PC-9 (cell line): ENCODE results near the gene KRTAP4-2. TPM values are rescaled to one million over a fixed set of nuclear protein-coding genes. Genes with fewer than 3 reads are reported as not detected.

Experiments used
- BruUV-seq: library from RNA; stranded (reverse); fragments of 400-500 nt; replicated peaks from 2 replicates; lab custom pipeline; 2021; lab: Mats Ljungman, UMichigan
- CTCF ChIA-PET: fragments of 300-600 bp; sonication (Branson Sonifier 250); formaldehyde crosslinking; loops from one replicate; lab custom pipeline; 2022; ENCODE audit warnings: antibody characterized with exemption; lab: Charles Lee
- POLR2A ChIA-PET: fragments of 300-600 bp; sonication (Branson Sonifier 250); formaldehyde crosslinking; loops from one replicate; lab custom pipeline; 2022; ENCODE audit warnings: antibody characterized with exemption; ENCODE audit not compliant: unreplicated experiment; lab: Charles Lee
- DNase-seq, 2 experiments: peaks; one replicate each; pipeline versions ENCODE4 v3.0.0 to v3.0.0-alpha.2; 2015 to 2022; ENCODE audit warnings: mixed read lengths in 1 of 2
- H2AFZ ChIP-seq: fragments of 200-600 bp; sonication (generic); 2 replicates; pipeline ENCODE4 v1.8.1; 2017; ENCODE audit warnings: antibody characterized with exemption
- H3F3A ChIP-seq: fragments of 200-600 bp; sonication (generic); 2 replicates; pipeline ENCODE4 v1.8.1; 2017; ENCODE audit warnings: antibody characterized with exemption, mild to moderate bottlenecking, low read depth; ENCODE audit not compliant: insufficient read depth
- H3K27ac ChIP-seq: fragments of 200-600 bp; sonication (generic); 2 replicates; pipeline ENCODE4 v1.6.1; 2016; ENCODE audit warnings: mixed run types
- H3K27me3 ChIP-seq: fragments of 200-600 bp; sonication (generic); 2 replicates; pipeline ENCODE4 v1.6.1; 2016; ENCODE audit warnings: low read depth, mixed run types; ENCODE audit not compliant: insufficient read depth
- H3K36me3 ChIP-seq: fragments of 200-600 bp; sonication (generic); 2 replicates; pipeline ENCODE4 v1.6.1; 2016; ENCODE audit warnings: low read depth, mixed run types
- H3K4me1 ChIP-seq: fragments of 200-600 bp; sonication (generic); replicated peaks from 2 replicates; pipeline ENCODE4 v1.6.1; 2016; ENCODE audit warnings: mixed run types; ENCODE audit not compliant: insufficient read depth
- H3K4me2 ChIP-seq: fragments of 200-600 bp; sonication (generic); 2 replicates; pipeline ENCODE4 v1.6.1; 2017; ENCODE audit warnings: mixed run types
- H3K4me3 ChIP-seq: fragments of 200-600 bp; sonication (generic); 2 replicates; pipeline ENCODE4 v1.6.1; 2016; ENCODE audit warnings: mixed run types
- H3K79me2 ChIP-seq: fragments of 200-600 bp; sonication (generic); 2 replicates; pipeline ENCODE4 v1.6.1; 2017; ENCODE audit warnings: low read depth, mixed run types
- H3K9me2 ChIP-seq: fragments of 200-600 bp; sonication (generic); 2 replicates; pipeline ENCODE4 v1.8.1; 2017; ENCODE audit warnings: mild to moderate bottlenecking; ENCODE audit not compliant: insufficient read depth
- H3K9me3 ChIP-seq: fragments of 200-600 bp; sonication (generic); 2 replicates; pipeline ENCODE4 v1.8.1; 2016; ENCODE audit warnings: low read depth; ENCODE audit not compliant: insufficient read depth
- H4K20me1 ChIP-seq: fragments of 200-600 bp; sonication (generic); 2 replicates; pipeline ENCODE4 v1.8.1; 2017; ENCODE audit not compliant: insufficient read depth
- EZH2 ChIP-seq: fragments of 200-600 bp; sonication (generic); IDR thresholded peaks from 2 replicates; pipeline ENCODE4 v1.8.0; 2017; ENCODE audit warnings: antibody characterized with exemption, low read depth
- intact Hi-C: fragments of 100-400 bp; cut with micrococcal nuclease; formaldehyde crosslinking; loops from one replicate; pipeline ENCODE4 v1.10.0; 2022; ENCODE audit not compliant: unreplicated experiment
- total RNA-seq: library from RNA; stranded (reverse); gene quantifications from 2 replicates; pipeline ENCODE4 v1.2.3, GENCODE V29; 2021
- TF ChIP-seq, protein P1 (sequence below): fragments of 200-600 bp; sonication (generic); conservative IDR thresholded peaks from 2 replicates; pipeline ENCODE4 v1.6.1; 2017; ENCODE audit warnings: mixed run types, antibody characterized with exemption, mild to moderate bottlenecking, moderate library complexity

Gene KRTAP4-2
- total RNA-seq, 1 experiment from 2014 or later, result not detected

DNA sequence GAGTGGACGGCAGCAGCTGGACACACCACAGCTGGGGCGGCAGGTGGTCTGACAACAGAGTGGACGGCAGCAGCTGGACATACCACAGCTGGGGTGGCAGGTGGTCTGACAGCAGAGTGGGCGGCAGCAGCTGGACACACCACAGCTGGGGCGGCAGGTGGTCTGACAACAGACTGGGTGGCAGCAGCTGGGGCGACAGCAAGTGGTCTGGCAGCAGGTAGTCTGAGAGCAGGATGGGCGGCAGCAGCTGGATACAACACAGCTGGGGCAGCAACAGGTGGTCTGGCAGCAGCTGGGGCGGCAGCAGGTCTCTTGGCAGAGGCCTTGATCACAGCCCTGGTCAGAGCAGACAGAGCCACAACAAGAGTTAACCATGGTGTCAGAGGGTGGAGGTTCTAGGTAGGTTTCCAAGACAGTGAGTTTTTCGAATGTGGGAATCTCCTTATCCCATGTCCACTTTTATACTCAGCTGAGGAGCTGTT lies 6.5 kb upstream of the KRTAP4-2 start, which contains the start of gene KRTAP4-1:
TSS of gene KRTAP4-1 (minus strand) at position 432 of the 482 bp plus-strand sequence. CDS start at position 375, 57 bp downstream.
- H3F3A ChIP-seq, result 0 out of 2 replicates have a peak, but pooled peaks cover 6% of the 10 kb centered on the region
- no peaks in the 10 kb centered on the region for H3K4me1 ChIP-seq
- H3K9me2 ChIP-seq, result no peaks in the 10 kb centered on the region
- intact Hi-C loops, result no loop called here
- H3K27me3 ChIP-seq, result no peaks in the 10 kb centered on the region
- H3K27ac ChIP-seq, result no peak within 1 kb of the TSS
- POLR2A ChIA-PET, result no interaction called here
- no peaks in the 10 kb centered on the region for H3K79me2 ChIP-seq
- no peak within 1 kb of the TSS for H2AFZ ChIP-seq
- BruUV-seq, result no TSS peak
- no peak within 1 kb of the TSS for H3K4me3 ChIP-seq
- H3K36me3 ChIP-seq, result no peaks in the 10 kb centered on the region
- H3K4me2 ChIP-seq, result no peak within 1 kb of the TSS
- CTCF ChIA-PET, result no interaction called here
- no peak for TF ChIP-seq EZH2
- TF ChIP-seq, protein P1, sequence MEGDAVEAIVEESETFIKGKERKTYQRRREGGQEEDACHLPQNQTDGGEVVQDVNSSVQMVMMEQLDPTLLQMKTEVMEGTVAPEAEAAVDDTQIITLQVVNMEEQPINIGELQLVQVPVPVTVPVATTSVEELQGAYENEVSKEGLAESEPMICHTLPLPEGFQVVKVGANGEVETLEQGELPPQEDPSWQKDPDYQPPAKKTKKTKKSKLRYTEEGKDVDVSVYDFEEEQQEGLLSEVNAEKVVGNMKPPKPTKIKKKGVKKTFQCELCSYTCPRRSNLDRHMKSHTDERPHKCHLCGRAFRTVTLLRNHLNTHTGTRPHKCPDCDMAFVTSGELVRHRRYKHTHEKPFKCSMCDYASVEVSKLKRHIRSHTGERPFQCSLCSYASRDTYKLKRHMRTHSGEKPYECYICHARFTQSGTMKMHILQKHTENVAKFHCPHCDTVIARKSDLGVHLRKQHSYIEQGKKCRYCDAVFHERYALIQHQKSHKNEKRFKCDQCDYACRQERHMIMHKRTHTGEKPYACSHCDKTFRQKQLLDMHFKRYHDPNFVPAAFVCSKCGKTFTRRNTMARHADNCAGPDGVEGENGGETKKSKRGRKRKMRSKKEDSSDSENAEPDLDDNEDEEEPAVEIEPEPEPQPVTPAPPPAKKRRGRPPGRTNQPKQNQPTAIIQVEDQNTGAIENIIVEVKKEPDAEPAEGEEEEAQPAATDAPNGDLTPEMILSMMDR, result no peak
- H3K9me3 ChIP-seq, result no peaks in the 10 kb centered on the region
- DNase-seq, result no peak
- H4K20me1 ChIP-seq, result no peaks in the 10 kb centered on the region

DNA sequence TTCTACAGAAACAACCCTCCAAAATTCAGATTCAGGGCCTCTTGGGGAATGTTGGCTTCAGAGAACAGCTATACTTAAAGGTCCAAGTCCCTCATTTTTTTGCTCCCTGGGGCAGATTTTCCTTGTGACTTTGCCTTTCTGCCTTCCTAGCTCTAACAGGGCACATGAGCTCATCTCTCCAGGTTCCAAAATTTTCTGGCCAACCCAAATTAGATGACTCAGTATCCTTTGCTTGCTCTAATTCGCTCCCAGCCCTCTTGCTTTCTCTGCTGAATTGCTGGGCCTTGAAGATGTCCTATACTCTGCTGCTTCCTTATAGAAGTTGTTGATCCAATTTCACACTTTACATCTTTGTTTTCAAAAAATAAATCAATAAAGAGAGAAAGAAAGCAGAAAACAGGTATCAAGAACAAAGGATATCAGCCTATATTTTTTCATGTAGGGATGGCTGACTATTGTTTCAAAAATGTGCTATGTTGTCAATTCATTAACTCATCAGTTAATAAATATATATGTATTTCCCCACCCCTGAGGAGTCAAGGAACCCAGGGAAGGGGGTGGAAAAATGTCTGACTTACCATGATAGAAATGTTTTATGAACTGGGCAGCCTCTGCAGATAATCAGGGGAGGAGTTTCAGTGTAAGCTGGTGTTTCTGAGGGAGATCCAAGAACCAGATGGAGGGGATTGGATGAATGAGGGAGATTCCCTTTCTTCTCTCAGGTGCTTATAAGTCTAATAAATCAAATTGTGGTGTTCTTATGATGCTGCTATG lies 1.0 kb upstream of the KRTAP4-2 start:
- H3K9me2 ChIP-seq, result no peaks in the 10 kb centered on the region
- POLR2A ChIA-PET, result interaction anchor here (0.7 kb wide), 1 partner anchor 1040 kb away, joined by 5 read pairs; no protein-coding TSS in a partner anchor
- H4K20me1 ChIP-seq, result no peaks in the 10 kb centered on the region
- no peaks in the 10 kb centered on the region for H3F3A ChIP-seq
- no peaks in the 10 kb centered on the region for H3K79me2 ChIP-seq
- H2AFZ ChIP-seq, result no peak overlapping the region
- no peaks in the 10 kb centered on the region for H3K36me3 ChIP-seq
- H3K4me1 ChIP-seq, result no peaks in the 10 kb centered on the region
- DNase-seq, result no peak
- H3K27ac ChIP-seq, result no peak overlapping the region
- no peak overlapping the region for H3K4me3 ChIP-seq
- CTCF ChIA-PET, result no interaction called here
- H3K9me3 ChIP-seq, result no peaks in the 10 kb centered on the region
- TF ChIP-seq EZH2, result no peak
- TF ChIP-seq, protein P1, result no peak
- no peaks in the 10 kb centered on the region for H3K27me3 ChIP-seq
- no TSS peak for BruUV-seq
- H3K4me2 ChIP-seq, result no peak overlapping the region
- intact Hi-C loops, result no loop called here

DNA sequence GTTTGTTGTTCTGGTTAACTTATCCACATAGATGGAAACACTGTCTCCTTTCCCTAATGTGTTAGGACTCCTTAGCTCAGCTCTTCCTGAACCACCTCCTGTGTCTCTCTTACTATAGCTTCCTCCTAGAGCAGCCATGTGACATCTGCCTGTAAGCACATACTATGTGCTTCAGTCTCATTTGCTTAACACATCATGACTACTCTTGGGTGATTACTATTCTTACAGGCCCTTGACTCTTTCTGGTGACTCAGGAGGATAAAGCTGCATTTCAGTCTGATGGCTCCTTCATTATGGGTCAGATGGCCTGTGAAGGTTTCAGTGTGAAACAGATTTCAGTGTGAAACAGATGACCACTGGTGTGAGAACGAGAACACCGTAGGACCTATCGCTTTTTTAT lies 320 bp upstream of the KRTAP4-2 start:
- Histone ChIP-seq H3K9me3 (no peaks in the 10 kb centered on the region), H3K27ac (no peak overlapping the region), H3K27me3 (no peaks in the 10 kb centered on the region), H3K4me2 (no peak overlapping the region), H3K79me2 (no peaks in the 10 kb centered on the region), H3K4me3 (no peak overlapping the region), H4K20me1 (no peaks in the 10 kb centered on the region), H3K9me2 (no peaks in the 10 kb centered on the region), H3F3A (no peaks in the 10 kb centered on the region), H3K36me3 (no peaks in the 10 kb centered on the region), H3K4me1 (no peaks in the 10 kb centered on the region), H2AFZ (no peak overlapping the region)
- no TSS peak for BruUV-seq
- TF ChIP-seq, protein P1, result no peak
- TF ChIP-seq EZH2, result no peak
- DNase-seq, result no peak
- ChIA-PET POLR2A (interaction anchor here (0.7 kb wide), 1 partner anchor 1039 kb away, joined by 5 read pairs; no protein-coding TSS in a partner anchor), CTCF (no interaction called here)
- intact Hi-C loops, result no loop called here
